ENCODE measurements around the gene GAS7. TPM values are rescaled to one million over a fixed set of nuclear protein-coding genes. Genes with fewer than 3 reads are reported as not detected.

Gene GAS7
- total RNA-seq, 1 donor from 2014 or later, result 0.26 TPM

GRCh38 chr17:10215286-10215685 is 16.9 kb upstream of the GAS7 start:
- H3K36me3 Mint-ChIP-seq (ENCODE audit: low read depth), result no peaks in the 10 kb centered on the region
- H3K4me3 Mint-ChIP-seq, result no peak overlapping the region
- H3K9me3 Mint-ChIP-seq, result peaks cover 3% of the 10 kb centered on the region
- H3K27me3 Mint-ChIP-seq, result no peaks in the 10 kb centered on the region
- no peak overlapping the region for H3K27ac Mint-ChIP-seq
- intact Hi-C loops (cut with micrococcal nuclease), result no loop called here
- H3K4me1 Mint-ChIP-seq, result no peaks in the 10 kb centered on the region
- no peak for DNase-seq

GRCh38 chr17:10211666-10212065 is 13.3 kb upstream of the GAS7 start:
- no peak overlapping the region for H3K27ac Mint-ChIP-seq
- no peaks in the 10 kb centered on the region for H3K9me3 Mint-ChIP-seq
- intact Hi-C loops (cut with micrococcal nuclease), result no loop called here
- H3K4me1 Mint-ChIP-seq, result no peaks in the 10 kb centered on the region
- no peak for DNase-seq
- H3K36me3 Mint-ChIP-seq (ENCODE audit: low read depth), result no peaks in the 10 kb centered on the region
- H3K4me3 Mint-ChIP-seq, result no peak overlapping the region
- no peaks in the 10 kb centered on the region for H3K27me3 Mint-ChIP-seq

- intact Hi-C loops (cut with micrococcal nuclease), result no loop called here
- no peaks in the 10 kb centered on the region for H3K4me1 Mint-ChIP-seq
- H3K9me3 Mint-ChIP-seq, result peaks cover 4% of the 10 kb centered on the region
These were observed 11.8 kb upstream of the GAS7 start for GRCh38 chr17:10210151-10210574.

GRCh38 chr17:10208604-10209193 is 10.3 kb upstream of the GAS7 start:
- Mint-ChIP-seq H3K4me3 (no peak overlapping the region), H3K36me3 (ENCODE audit: low read depth) (no peaks in the 10 kb centered on the region), H3K4me1 (no peaks in the 10 kb centered on the region), H3K9me3 (peaks cover 4% of the 10 kb centered on the region), H3K27me3 (no peaks in the 10 kb centered on the region), H3K27ac (no peak overlapping the region)
- intact Hi-C loops (cut with micrococcal nuclease), result no loop called here
- no peak for DNase-seq

More at GRCh38 chr17:10210151-10210574, 11.8 kb upstream of the GAS7 start:
- H3K4me3 Mint-ChIP-seq, result no peak overlapping the region
- no peak for DNase-seq
- no peaks in the 10 kb centered on the region for H3K36me3 Mint-ChIP-seq (ENCODE audit: low read depth)
- H3K27me3 Mint-ChIP-seq, result no peaks in the 10 kb centered on the region
- H3K27ac Mint-ChIP-seq, result no peak overlapping the region

- Mint-ChIP-seq H3K4me1 (no peaks in the 10 kb centered on the region), H3K36me3 (ENCODE audit: low read depth) (no peaks in the 10 kb centered on the region)
These were observed 8.7 kb upstream of the GAS7 start for GRCh38 chr17:10207153-10207552.

GRCh38 chr17:10205549-10206185 is 7.3 kb upstream of the GAS7 start:
- no peak overlapping the region for H3K4me3 Mint-ChIP-seq
- no peak overlapping the region for H3K27ac Mint-ChIP-seq
- H3K9me3 Mint-ChIP-seq, result peaks cover 4% of the 10 kb centered on the region
- intact Hi-C loops (cut with micrococcal nuclease), result no loop called here
- no peak for DNase-seq
- peaks cover 3% of the 10 kb centered on the region for H3K27me3 Mint-ChIP-seq
- no peaks in the 10 kb centered on the region for H3K4me1 Mint-ChIP-seq
- no peaks in the 10 kb centered on the region for H3K36me3 Mint-ChIP-seq (ENCODE audit: low read depth)

More at GRCh38 chr17:10207153-10207552, 8.7 kb upstream of the GAS7 start:
- Mint-ChIP-seq H3K9me3 (peaks cover 4% of the 10 kb centered on the region), H3K27ac (no peak overlapping the region), H3K4me3 (no peak overlapping the region), H3K27me3 (no peaks in the 10 kb centered on the region)
- intact Hi-C loops (cut with micrococcal nuclease), result no loop called here
- DNase-seq, result no peak

- H3K4me3 Mint-ChIP-seq, result no peak overlapping the region
- H3K4me1 Mint-ChIP-seq, result peaks cover 3% of the 10 kb centered on the region
- H3K27me3 Mint-ChIP-seq, result peaks cover 18% of the 10 kb centered on the region
- no peaks in the 10 kb centered on the region for H3K36me3 Mint-ChIP-seq (ENCODE audit: low read depth)
- intact Hi-C loops (cut with micrococcal nuclease), result no loop called here
- H3K27ac Mint-ChIP-seq, result no peak overlapping the region
- peaks cover 4% of the 10 kb centered on the region for H3K9me3 Mint-ChIP-seq
- DNase-seq, result no peak
These were observed 3.3 kb upstream of the GAS7 start for GRCh38 chr17:10201680-10202079.

GRCh38 chr17:10200645-10201044 is 2.2 kb upstream of the GAS7 start:
- DNase-seq, result no peak
- no peak overlapping the region for H3K27ac Mint-ChIP-seq
- peaks cover 26% of the 10 kb centered on the region for H3K27me3 Mint-ChIP-seq
- H3K36me3 Mint-ChIP-seq (ENCODE audit: low read depth), result no peaks in the 10 kb centered on the region
- intact Hi-C loops (cut with micrococcal nuclease), result no loop called here
- H3K9me3 Mint-ChIP-seq, result peaks cover 4% of the 10 kb centered on the region
- H3K4me3 Mint-ChIP-seq, result no peak overlapping the region
- peaks cover 3% of the 10 kb centered on the region for H3K4me1 Mint-ChIP-seq

- Mint-ChIP-seq H3K9me3 (no peaks in the 10 kb centered on the region), H3K4me1 (peaks cover 3% of the 10 kb centered on the region), H3K27ac (no peak overlapping the region), H3K36me3 (ENCODE audit: low read depth) (no peaks in the 10 kb centered on the region), H3K27me3 (peaks cover 26% of the 10 kb centered on the region), H3K4me3 (peak overlapping the region; percentile 13)
- no peak for DNase-seq
- intact Hi-C loops (cut with micrococcal nuclease), result no loop called here
These were observed 1.6 kb upstream of the GAS7 start for GRCh38 chr17:10200016-10200415.

GRCh38 chr17:10197721-10198508 is 491 bp downstream of the GAS7 start:
- H3K27me3 Mint-ChIP-seq, result peaks cover 26% of the 10 kb centered on the region
- intact Hi-C loops (cut with micrococcal nuclease), result no loop called here
- H3K27ac Mint-ChIP-seq, result no peak overlapping the region
- peaks cover 14% of the 10 kb centered on the region for H3K9me3 Mint-ChIP-seq
- DNase-seq, result no peak
- peak overlapping the region; percentile 28 for H3K4me3 Mint-ChIP-seq
- peaks cover 3% of the 10 kb centered on the region for H3K36me3 Mint-ChIP-seq (ENCODE audit: low read depth)
- H3K4me1 Mint-ChIP-seq, result peaks cover 3% of the 10 kb centered on the region

GRCh38 chr17:10197362-10197720 is 1.1 kb downstream of the GAS7 start:
- H3K4me1 Mint-ChIP-seq, result peaks cover 3% of the 10 kb centered on the region
- peaks cover 14% of the 10 kb centered on the region for H3K9me3 Mint-ChIP-seq
- H3K4me3 Mint-ChIP-seq, result no peak overlapping the region
- intact Hi-C loops (cut with micrococcal nuclease), result no loop called here
- H3K36me3 Mint-ChIP-seq (ENCODE audit: low read depth), result peaks cover 3% of the 10 kb centered on the region
- DNase-seq, result no peak
- peaks cover 26% of the 10 kb centered on the region for H3K27me3 Mint-ChIP-seq
- no peak overlapping the region for H3K27ac Mint-ChIP-seq

- intact Hi-C loops (cut with micrococcal nuclease), result no loop called here
- Mint-ChIP-seq H3K36me3 (ENCODE audit: low read depth) (peaks cover 3% of the 10 kb centered on the region), H3K27me3 (peaks cover 26% of the 10 kb centered on the region), H3K4me3 (no peak overlapping the region), H3K9me3 (peaks cover 16% of the 10 kb centered on the region), H3K4me1 (peaks cover 3% of the 10 kb centered on the region), H3K27ac (no peak overlapping the region)
- no peak for DNase-seq
These were observed 1.5 kb downstream of the GAS7 start for GRCh38 chr17:10196941-10197340.

- DNase-seq, result no peak
- H3K4me3 Mint-ChIP-seq, result no peak overlapping the region
- peaks cover 18% of the 10 kb centered on the region for H3K9me3 Mint-ChIP-seq
- intact Hi-C loops (cut with micrococcal nuclease), result no loop called here
- peaks cover 3% of the 10 kb centered on the region for H3K36me3 Mint-ChIP-seq (ENCODE audit: low read depth)
- peaks cover 3% of the 10 kb centered on the region for H3K4me1 Mint-ChIP-seq
- H3K27ac Mint-ChIP-seq, result no peak overlapping the region
- peaks cover 26% of the 10 kb centered on the region for H3K27me3 Mint-ChIP-seq
These were observed 2.0 kb downstream of the GAS7 start for GRCh38 chr17:10196384-10196895.
